ENCODE measurements around the gene SAP30. TPM values are rescaled to one million over a fixed set of nuclear protein-coding genes. Genes with fewer than 3 reads are reported as not detected.

SAP30 gene
- total and polyA plus RNA-seq, 9 of the 15 experiments (the other 6 are each of a cell fraction or from before 2014, with no cell fraction given) = 5.9 to 51.1 (median 32.6) TPM

- TF ChIP-seq SOX6 (IDR thresholded peaks at IDR 0.05) (peak; percentile 42; the same call in 1 of the 2 replicates), THRAP3 (IDR thresholded peaks at IDR 0.05; ENCODE audit: borderline replicate concordance) (no peak), STAT5B (CRISPR knock-in tag; IDR thresholded peaks at IDR 0.05) (no peak), SIX5 (IDR thresholded peaks at IDR 0.05; ENCODE audit: borderline replicate concordance in 1 of 2, insufficient read depth in 1 of 2, low read depth in 1 of 2, low read length in 2 of 2) (peak in 1 of 2 experiments; percentile 16; a peak in 1 of 4 replicates), ATF7 (IDR thresholded peaks at IDR 0.05) (peak; percentile 76), RBM25 (IDR thresholded peaks at IDR 0.05; ENCODE audit: low read depth, low read length, severe bottlenecking) (peak; percentile 78), ZBTB8A (IDR thresholded peaks at IDR 0.05; ENCODE audit: partially characterized antibody) (no peak), ZNF76 (CRISPR knock-in tag; IDR thresholded peaks at IDR 0.05; ENCODE audit: borderline replicate concordance) (no peak; the same call in 1 of the 2 replicates), CBX1 (IDR thresholded peaks at IDR 0.05; ENCODE audit: low read depth) (peak; percentile 82), SREBF2 (CRISPR knock-in tag; IDR thresholded peaks at IDR 0.05) (no peak), SIN3A (IDR thresholded peaks at IDR 0.05; ENCODE audit: borderline replicate concordance in 2 of 2, control insufficient read depth in 1 of 2, low read depth in 2 of 2, low read length in 2 of 2) (peak; percentile 20 to 62; a peak in 2 of 4 replicates), SMAD1 (IDR thresholded peaks at IDR 0.05; ENCODE audit: low read depth, low read length, partially characterized antibody) (peak; percentile 95), MITF (IDR thresholded peaks at IDR 0.05) (no peak), ZNF511 (CRISPR knock-in tag; IDR thresholded peaks at IDR 0.05) (peak; percentile 92), CREB1 (IDR thresholded peaks at IDR 0.05) (peak; percentile 77), CREB1 (CRISPR knock-in tag; IDR thresholded peaks at IDR 0.05) (peak; percentile 72), MCM7 (IDR thresholded peaks at IDR 0.05) (no peak), ZFX (CRISPR knock-in tag; IDR thresholded peaks at IDR 0.05) (peak; percentile 87), KDM1A (IDR thresholded peaks at IDR 0.05) (no peak; a peak in 1 of 4 replicates), TAF7 (tag; IDR thresholded peaks at IDR 0.05) (peak; percentile 97)
Measured at GRCh38 chr4:173334085-173334890, 36.5 kb upstream of the SAP30 start, which contains the start of gene HMGB2 (continued).
